ENCODE measurements around the gene MEGF11. TPM values are rescaled to one million over a fixed set of nuclear protein-coding genes. Genes with fewer than 3 reads are reported as not detected.

MEGF11 gene
- total RNA-seq, 4 donors from 2014 or later, result 0.23 to 0.33 TPM; not detected in 2

GRCh38 chr15:66019368-66019767 lies 234.2 kb downstream of the MEGF11 start:
- intact Hi-C loops (cut with DNase I), result no loop called here
- no peaks in the 10 kb centered on the region for H3K36me3 ChIP-seq
- H3K27me3 ChIP-seq, result peaks cover 0 to 9% (median 0%) of the 10 kb centered on the region in 4 donors
- WGBS, result 65% methylated on average over 8 of the region's 11 CpGs
- TF ChIP-seq EP300 (IDR thresholded peaks at IDR 0.05), result no peak
- no peak for TF ChIP-seq POLR2A (IDR thresholded peaks at IDR 0.05; ENCODE audit: low read depth)
- TF ChIP-seq POLR2AphosphoS5 (IDR thresholded peaks at IDR 0.05), result no peak
- TF ChIP-seq, protein P1, sequence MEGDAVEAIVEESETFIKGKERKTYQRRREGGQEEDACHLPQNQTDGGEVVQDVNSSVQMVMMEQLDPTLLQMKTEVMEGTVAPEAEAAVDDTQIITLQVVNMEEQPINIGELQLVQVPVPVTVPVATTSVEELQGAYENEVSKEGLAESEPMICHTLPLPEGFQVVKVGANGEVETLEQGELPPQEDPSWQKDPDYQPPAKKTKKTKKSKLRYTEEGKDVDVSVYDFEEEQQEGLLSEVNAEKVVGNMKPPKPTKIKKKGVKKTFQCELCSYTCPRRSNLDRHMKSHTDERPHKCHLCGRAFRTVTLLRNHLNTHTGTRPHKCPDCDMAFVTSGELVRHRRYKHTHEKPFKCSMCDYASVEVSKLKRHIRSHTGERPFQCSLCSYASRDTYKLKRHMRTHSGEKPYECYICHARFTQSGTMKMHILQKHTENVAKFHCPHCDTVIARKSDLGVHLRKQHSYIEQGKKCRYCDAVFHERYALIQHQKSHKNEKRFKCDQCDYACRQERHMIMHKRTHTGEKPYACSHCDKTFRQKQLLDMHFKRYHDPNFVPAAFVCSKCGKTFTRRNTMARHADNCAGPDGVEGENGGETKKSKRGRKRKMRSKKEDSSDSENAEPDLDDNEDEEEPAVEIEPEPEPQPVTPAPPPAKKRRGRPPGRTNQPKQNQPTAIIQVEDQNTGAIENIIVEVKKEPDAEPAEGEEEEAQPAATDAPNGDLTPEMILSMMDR (IDR thresholded peaks at IDR 0.05), result no peak
- no peak overlapping the region for H3K27ac ChIP-seq (replicated peaks in 1 of 4)
- H3K4me1 ChIP-seq, result peaks cover 0 to 13% (median 8%) of the 10 kb centered on the region in 4 donors
- DNase-seq (ENCODE audit: extremely low spot score), result no peak
- no peak overlapping the region for H3K4me3 ChIP-seq
- H3K9me3 ChIP-seq, result no peaks in the 10 kb centered on the region

- TF ChIP-seq POLR2A (IDR thresholded peaks at IDR 0.05; ENCODE audit: low read depth) (no peak), EP300 (IDR thresholded peaks at IDR 0.05) (no peak)
- H3K4me1 ChIP-seq, result peaks cover 0 to 6% (median 4%) of the 10 kb centered on the region in 4 donors
- no peak overlapping the region for H3K4me3 ChIP-seq
- 79% methylated on average over 8 of the region's 8 CpGs for WGBS
- no peaks in the 10 kb centered on the region for H3K36me3 ChIP-seq
- peaks cover 0 to 9% (median 0%) of the 10 kb centered on the region in 4 donors for H3K27me3 ChIP-seq
- no peak for DNase-seq (ENCODE audit: extremely low spot score)
- no peak overlapping the region for H3K27ac ChIP-seq (replicated peaks in 1 of 4)
- intact Hi-C loops (cut with DNase I), result no loop called here
- no peaks in the 10 kb centered on the region for H3K9me3 ChIP-seq
These were observed 235.1 kb downstream of the MEGF11 start for GRCh38 chr15:66018488-66018797.

DNA sequence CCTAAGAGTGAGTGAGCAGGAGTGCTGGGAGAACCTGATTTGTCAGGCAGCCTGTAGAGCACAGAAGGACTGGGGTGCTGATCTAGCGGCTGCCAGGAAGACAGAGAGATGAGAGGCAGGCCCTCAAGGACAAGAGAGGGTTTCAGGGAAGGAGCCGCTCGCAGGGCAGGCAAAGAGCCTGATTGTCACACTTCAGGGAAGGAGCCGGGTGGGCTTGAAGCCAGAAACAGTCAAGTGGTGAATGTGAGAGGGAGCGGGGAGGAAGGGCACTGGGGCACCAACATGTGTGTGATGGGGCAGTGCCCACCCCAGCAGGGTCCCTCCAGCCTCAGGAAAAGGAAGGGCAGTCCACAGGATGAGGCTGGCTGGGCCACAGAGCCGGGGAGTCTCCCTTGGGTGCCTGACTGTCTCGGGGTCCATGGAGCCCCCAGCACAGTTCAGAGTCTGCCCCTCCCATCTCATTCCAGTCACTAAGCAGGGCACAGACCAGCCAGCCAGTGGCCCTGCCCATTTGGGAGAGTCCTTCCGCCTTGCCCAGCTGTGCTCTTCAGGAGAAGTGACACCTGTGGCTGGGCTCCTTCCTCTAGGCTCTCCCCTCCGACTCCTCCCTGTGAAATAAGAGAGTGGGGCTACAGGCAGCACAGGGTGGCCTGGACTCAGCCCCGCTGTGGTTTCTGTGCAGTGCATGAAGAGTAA lies 235.6 kb downstream of the MEGF11 start:
- Histone ChIP-seq H3K36me3 (no peaks in the 10 kb centered on the region), H3K4me3 (no peak overlapping the region), H3K27ac (replicated peaks in 1 of 4) (no peak overlapping the region), H3K9me3 (no peaks in the 10 kb centered on the region), H3K4me1 (peaks cover 0 to 1% (median 0%) of the 10 kb centered on the region in 4 donors), H3K27me3 (peaks cover 0 to 9% (median 0%) of the 10 kb centered on the region in 4 donors)
- no peak for TF ChIP-seq EP300 (IDR thresholded peaks at IDR 0.05)
- no peak for TF ChIP-seq POLR2A (IDR thresholded peaks at IDR 0.05; ENCODE audit: low read depth)
- TF ChIP-seq, protein P1 (IDR thresholded peaks at IDR 0.05), result no peak
- no peak for TF ChIP-seq POLR2AphosphoS5 (IDR thresholded peaks at IDR 0.05)
- 89% methylated on average over 9 of the region's 10 CpGs for WGBS
- intact Hi-C loops (cut with DNase I), result no loop called here
- DNase-seq (ENCODE audit: extremely low spot score), result no peak

DNA sequence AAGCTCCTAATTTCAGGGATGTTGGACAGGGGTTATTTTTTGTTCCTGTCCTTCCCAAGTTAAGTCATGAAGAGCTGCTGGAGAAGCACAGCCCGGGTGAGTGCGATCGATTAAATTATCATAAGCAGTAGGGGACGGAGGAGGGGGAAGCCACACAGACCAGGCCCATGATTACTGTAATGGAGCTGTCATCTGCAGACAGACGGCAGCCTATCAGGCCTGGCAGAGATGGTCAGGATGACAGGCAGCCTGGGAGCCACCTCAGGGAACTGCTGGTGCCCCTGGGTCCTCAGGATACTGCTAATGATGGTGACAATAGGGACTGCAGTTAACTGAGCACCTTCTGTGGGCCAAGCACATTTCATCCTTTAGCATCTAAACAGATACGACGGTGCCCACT lies 236.6 kb downstream of the MEGF11 start:
- TF ChIP-seq, protein P1 (IDR thresholded peaks at IDR 0.05), result no peak
- TF ChIP-seq EP300 (IDR thresholded peaks at IDR 0.05), result no peak
- TF ChIP-seq POLR2A (IDR thresholded peaks at IDR 0.05; ENCODE audit: low read depth), result no peak
- TF ChIP-seq POLR2AphosphoS5 (IDR thresholded peaks at IDR 0.05), result no peak
- Histone ChIP-seq H3K4me1 (no peaks in the 10 kb centered on the region), H3K4me3 (no peak overlapping the region), H3K27ac (replicated peaks in 1 of 4) (no peak overlapping the region), H3K27me3 (peaks cover 0 to 9% (median 0%) of the 10 kb centered on the region in 4 donors), H3K36me3 (no peaks in the 10 kb centered on the region), H3K9me3 (no peaks in the 10 kb centered on the region)
- WGBS, result 74% methylated on average over 7 of the region's 7 CpGs
- DNase-seq (ENCODE audit: extremely low spot score), result no peak
- intact Hi-C loops (cut with DNase I), result no loop called here

- Histone ChIP-seq H3K9me3 (no peaks in the 10 kb centered on the region), H3K36me3 (no peaks in the 10 kb centered on the region), H3K27ac (replicated peaks in 1 of 4) (no peak overlapping the region), H3K4me1 (no peaks in the 10 kb centered on the region), H3K4me3 (no peak overlapping the region), H3K27me3 (peaks cover 0 to 9% (median 0%) of the 10 kb centered on the region in 4 donors)
- intact Hi-C loops (cut with DNase I), result no loop called here
- WGBS, result 63% methylated on average over 5 of the region's 5 CpGs
- DNase-seq (ENCODE audit: extremely low spot score), result no peak
- TF ChIP-seq, protein P1 (IDR thresholded peaks at IDR 0.05), result no peak
- TF ChIP-seq EP300 (IDR thresholded peaks at IDR 0.05) (no peak), POLR2AphosphoS5 (IDR thresholded peaks at IDR 0.05) (no peak), POLR2A (IDR thresholded peaks at IDR 0.05; ENCODE audit: low read depth) (no peak)
These were observed 237.4 kb downstream of the MEGF11 start for GRCh38 chr15:66016199-66016598.
